K562 (cell line): Measurements from ENCODE around the gene SEC14L2. TPM values are rescaled to one million over a fixed set of nuclear protein-coding genes. Genes with fewer than 3 reads are reported as not detected.

ENCODE experiments used
- ATF1 ChIP-seq, 2 experiments: fragments of 450-650 bp in 1 of 2; IDR thresholded peaks; 2 replicates each; pipeline ENCODE4 v1.6.1; 2016; ENCODE audit warnings: missing compliant biosample characterization in 1 of 2, missing genetic modification characterization in 1 of 2
- ATF2 ChIP-seq: sonication (generic); formaldehyde crosslinking; IDR thresholded peaks from 2 replicates; pipeline ENCODE4 v1.8.1; 2022; ENCODE audit warnings: missing genetic modification reagents
- CBFA2T2 ChIP-seq: fragments of 450-650 bp; conservative IDR thresholded peaks from 2 replicates; pipeline ENCODE4 v1.6.1; 2017; ENCODE audit warnings: mild to moderate bottlenecking
- ETV1 ChIP-seq: fragments of 450-650 bp; conservative IDR thresholded peaks from 2 replicates; pipeline ENCODE4 v1.6.1; 2016; ENCODE audit warnings: missing genetic modification characterization, control low read depth, low read depth, missing compliant biosample characterization
- GATAD2B ChIP-seq: fragments of 450-650 bp; IDR thresholded peaks from 2 replicates; pipeline ENCODE4 v1.6.1; 2017; ENCODE audit warnings: mild to moderate bottlenecking, borderline replicate concordance
- HMGN3 ChIP-seq: IDR thresholded peaks from 2 replicates; pipeline ENCODE4 v1.6.1; 2011; ENCODE audit warnings: borderline replicate concordance, low read depth, mild to moderate bottlenecking, mixed read lengths, low read length; ENCODE audit not compliant: insufficient read length; ENCODE audit errors: extremely low read depth
- NFRKB ChIP-seq: fragments of 450-650 bp; IDR thresholded peaks from 2 replicates; pipeline ENCODE4 v1.6.1; 2016; ENCODE audit warnings: low read depth
- PKNOX1 ChIP-seq: fragments of 450-650 bp; IDR thresholded peaks from 2 replicates; pipeline ENCODE4 v1.6.1; 2016
- POLR2B ChIP-seq: fragments of 450-650 bp; IDR thresholded peaks from 2 replicates; pipeline ENCODE4 v1.6.1; 2018; ENCODE audit warnings: low read depth; ENCODE audit not compliant: partially characterized antibody
- POLR3G ChIP-seq: IDR thresholded peaks from 2 replicates; pipeline ENCODE4 v1.6.1; 2011; ENCODE audit not compliant: insufficient read length, insufficient replicate concordance; ENCODE audit errors: extremely low read depth
- SPI1 ChIP-seq: IDR thresholded peaks from 2 replicates; pipeline ENCODE4 v1.6.1; 2011; ENCODE audit warnings: low read depth, low read length, control low read depth, borderline replicate concordance
- SRSF9 ChIP-seq: fragments of 200-400 bp; formaldehyde crosslinking; IDR thresholded peaks from 2 replicates; pipeline ENCODE4 v1.6.1; 2017; ENCODE audit warnings: low read depth, low read length, borderline replicate concordance
- TBP ChIP-seq: optimal IDR thresholded peaks from 2 replicates; pipeline ENCODE3; 2011; ENCODE audit warnings: low read depth, low read length, improper control_type of control experiment
- ZMIZ1 ChIP-seq, 2 experiments: fragments of 150-350 bp in 1 of 2; IDR thresholded peaks; 2 replicates each; pipeline ENCODE4 v1.6.1; 2012 to 2016; ENCODE audit warnings: low read depth in 2 of 2, low read length in 2 of 2, mild to moderate bottlenecking in 1 of 2, moderate library complexity in 1 of 2
- ZNF121 ChIP-seq: sonication (generic); formaldehyde crosslinking; conservative IDR thresholded peaks from 2 replicates; pipeline ENCODE4 v1.8.0; 2022; ENCODE audit warnings: missing genetic modification reagents
- ZNF764 ChIP-seq: fragments of 250-450 bp; sonication (Bioruptor Pico); IDR thresholded peaks from 2 replicates; pipeline ENCODE4 v1.4.0; 2020; ENCODE audit warnings: low read depth, mild to moderate bottlenecking, moderate library complexity
- polyA plus RNA-seq, 8 experiments: library from polyadenylated mRNA; depleted of rRNA in 4 of 8; stranded (reverse) in 5 of 8; unstranded in 3 of 8; fragments of >200 nt; fragmentation: Nextera tagmentation in 2 of 8; fragmentation: Illumina TruSeq in 1 of 8; extraction: Ambion mirVana in 2 of 8; extraction: Trizol in 1 of 8; gene quantifications; 2 replicates each; pipeline versions ENCODE4 v1.2.1 to v1.2.3, GENCODE V29; 2011 to 2014; ENCODE audit warnings: inconsistent platforms in 1 of 8, missing spikeins in 1 of 8
- total RNA-seq, 7 experiments: library from RNA; depleted of rRNA in 6 of 7; stranded (reverse); fragments of >200 nt in 6 of 7; fragmentation: Illumina TruSeq in 2 of 7; extraction: Trizol in 2 of 7; gene quantifications; 2 replicates each; pipeline versions ENCODE4 v1.2.1 to v1.2.3, GENCODE V29; 2011 to 2021; ENCODE audit warnings: low replicate concordance in 1 of 7
- TF ChIP-seq, protein P1 (sequence below), 2 experiments: fragments of 450-650 bp in 1 of 2; sonication (generic) in 1 of 2; formaldehyde crosslinking in 1 of 2; IDR thresholded peaks in 1 of 2; conservative IDR thresholded peaks in 1 of 2; 2 replicates each; pipeline versions ENCODE4 v1.6.1 to v1.8.1; 2016 to 2023; ENCODE audit warnings: mild to moderate bottlenecking in 2 of 2, moderate library complexity in 2 of 2, inconsistent platforms in 1 of 2, missing genetic modification reagents in 1 of 2
- TF ChIP-seq, protein P2 (sequence below): sonication (generic); formaldehyde crosslinking; IDR thresholded peaks from 2 replicates; pipeline ENCODE4 v1.5.0; 2020; ENCODE audit warnings: missing genetic modification reagents

SEC14L2 gene
- total and polyA plus RNA-seq, 9 of the 15 experiments (the other 6 are each of a cell fraction or from before 2014, with no cell fraction given): 0.03 to 0.17 (median 0.10) TPM

- TF ChIP-seq, protein P1, sequence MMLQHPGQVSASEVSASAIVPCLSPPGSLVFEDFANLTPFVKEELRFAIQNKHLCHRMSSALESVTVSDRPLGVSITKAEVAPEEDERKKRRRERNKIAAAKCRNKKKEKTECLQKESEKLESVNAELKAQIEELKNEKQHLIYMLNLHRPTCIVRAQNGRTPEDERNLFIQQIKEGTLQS (IDR thresholded peaks at IDR 0.05): peak; percentile 23; the same call in 1 of the 2 replicates
- TF ChIP-seq, protein P1 (CRISPR knock-in tag; conservative IDR thresholded peaks at IDR 0.05): no peak
- TF ChIP-seq TBP (peak; percentile 74), ATF2 (no peak), SPI1 (peak; percentile 28; the same call in 1 of the 2 replicates), ETV1 (tag) (0 out of 2 replicates have a peak, but pooled peaks have one; percentile 9), PKNOX1 (peak; percentile 58; the same call in 1 of the 2 replicates), ZMIZ1 (IDR thresholded peaks at IDR 0.05; ENCODE audit: low read depth in 2 of 2, low read length in 2 of 2) (0 out of 4 replicates have a peak, but pooled peaks of 1 of the 2 experiments have one; percentile 20), ATF1 (CRISPR knock-in tag; IDR thresholded peaks at IDR 0.05) (no peak), ATF1 (tag; IDR thresholded peaks at IDR 0.05) (peak; percentile 59), SRSF9 (no peak), HMGN3 (peak; percentile 30), GATAD2B (peak; percentile 4; the same call in 1 of the 2 replicates), ZNF764 (CRISPR knock-in tag) (no peak), NFRKB (peak; percentile 22; the same call in 1 of the 2 replicates), POLR2B (peak; percentile 22), CBFA2T2 (peak; percentile 83), ZNF121 (CRISPR knock-in tag) (no peak), POLR3G (no peak)
- TF ChIP-seq, protein P2, sequence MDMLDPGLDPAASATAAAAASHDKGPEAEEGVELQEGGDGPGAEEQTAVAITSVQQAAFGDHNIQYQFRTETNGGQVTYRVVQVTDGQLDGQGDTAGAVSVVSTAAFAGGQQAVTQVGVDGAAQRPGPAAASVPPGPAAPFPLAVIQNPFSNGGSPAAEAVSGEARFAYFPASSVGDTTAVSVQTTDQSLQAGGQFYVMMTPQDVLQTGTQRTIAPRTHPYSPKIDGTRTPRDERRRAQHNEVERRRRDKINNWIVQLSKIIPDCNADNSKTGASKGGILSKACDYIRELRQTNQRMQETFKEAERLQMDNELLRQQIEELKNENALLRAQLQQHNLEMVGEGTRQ (CRISPR knock-in tag): no peak
Observed at GRCh38 chr22:30421695-30422480, 25.1 kb downstream of the SEC14L2 start (continued).
